H54 (cell line): ENCODE data around the gene OR4D11.
"Not testable (repeated sequence)": the region's sequence is repeated elsewhere in the genome, so short reads cannot be mapped to it uniquely, and the experiment has no call there.

ENCODE experiments used
- DNase-seq: peaks from one replicate; pipeline ENCODE4 v3.0.0; 2011; ENCODE audit warnings: low spot score, mixed read lengths; ENCODE audit not compliant: insufficient read length
- FAIRE-seq: peaks from 3 replicates; lab custom pipeline; 2011; peaks lifted over from hg19 to GRCh38; lab: Jason Lieb, UNC
- POLR2A ChIP-seq: IDR thresholded peaks from 2 replicates; pipeline ENCODE4 v1.6.1; 2011; ENCODE audit warnings: low read depth, mild to moderate bottlenecking, low read length

OR4D11 gene

DNA sequence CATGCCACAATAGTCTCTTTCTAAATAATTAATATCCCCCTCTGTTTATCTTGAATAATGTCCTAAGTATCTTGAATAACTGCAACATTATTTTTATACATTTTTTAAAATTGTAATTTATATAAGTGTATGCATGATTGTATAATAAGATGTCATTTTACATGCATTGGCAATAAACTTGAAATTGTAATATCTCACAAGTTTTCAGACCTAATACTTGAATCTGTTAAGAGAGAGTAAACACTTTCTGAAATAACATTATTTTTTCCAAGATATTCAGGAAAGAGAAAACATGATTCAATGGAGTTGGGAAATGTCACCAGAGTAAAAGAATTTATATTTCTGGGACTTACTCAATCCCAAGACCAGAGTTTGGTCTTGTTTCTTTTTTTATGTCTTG is at the start of gene OR4D11:
OR4D11 (plus strand) TSS at position 301 of the 400 bp plus-strand sequence; CDS start at position 301, 0 bp downstream.
- no peak for TF ChIP-seq POLR2A
- FAIRE-seq (no peak), DNase-seq (no peak)

DNA sequence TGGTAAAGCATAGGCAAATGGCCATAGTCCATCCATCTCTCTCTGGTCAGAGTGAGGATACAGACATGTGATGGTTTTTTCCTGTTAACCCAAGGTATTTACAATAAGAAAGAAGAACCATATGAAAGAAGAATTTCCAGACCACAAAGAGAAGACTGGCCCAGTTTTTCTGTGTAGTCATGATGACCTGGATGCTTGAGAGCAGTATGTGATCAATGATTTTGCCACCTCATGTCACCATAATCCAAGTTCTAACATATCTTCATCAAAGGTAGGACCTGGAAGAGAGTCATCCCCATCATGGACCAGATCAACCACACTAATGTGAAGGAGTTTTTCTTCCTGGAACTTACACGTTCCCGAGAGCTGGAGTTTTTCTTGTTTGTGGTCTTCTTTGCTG is 46.7 kb upstream of the OR4D11 start, which contains the start of gene OR4D6:
OR4D6 (plus strand) TSS at position 301 of the 400 bp plus-strand sequence; CDS start at position 301, 0 bp downstream.
- TF ChIP-seq POLR2A, result no peak
- FAIRE-seq (no peak), DNase-seq (no peak)

DNA sequence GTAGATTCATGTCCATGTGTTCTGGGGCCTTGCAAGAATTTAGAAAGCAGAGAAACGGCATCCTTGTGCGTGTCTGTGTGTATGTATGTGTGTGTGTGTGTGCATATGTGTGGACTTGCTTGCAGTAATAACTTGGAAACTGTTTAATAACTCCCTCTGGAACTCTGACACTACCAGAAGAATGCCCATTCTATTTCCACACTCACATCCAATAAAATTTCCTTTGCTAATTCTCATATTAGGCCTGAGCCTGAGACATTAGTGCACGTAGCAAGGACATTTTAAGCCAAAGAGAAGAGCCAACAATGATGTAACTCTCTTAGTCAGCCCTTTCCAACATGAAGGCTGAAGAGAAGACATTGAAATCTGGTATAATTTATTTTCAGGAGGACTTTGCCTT is 43.5 kb upstream of the OR4D11 start:
- TF ChIP-seq POLR2A, result no peak
- FAIRE-seq (no peak), DNase-seq (no peak)

DNA sequence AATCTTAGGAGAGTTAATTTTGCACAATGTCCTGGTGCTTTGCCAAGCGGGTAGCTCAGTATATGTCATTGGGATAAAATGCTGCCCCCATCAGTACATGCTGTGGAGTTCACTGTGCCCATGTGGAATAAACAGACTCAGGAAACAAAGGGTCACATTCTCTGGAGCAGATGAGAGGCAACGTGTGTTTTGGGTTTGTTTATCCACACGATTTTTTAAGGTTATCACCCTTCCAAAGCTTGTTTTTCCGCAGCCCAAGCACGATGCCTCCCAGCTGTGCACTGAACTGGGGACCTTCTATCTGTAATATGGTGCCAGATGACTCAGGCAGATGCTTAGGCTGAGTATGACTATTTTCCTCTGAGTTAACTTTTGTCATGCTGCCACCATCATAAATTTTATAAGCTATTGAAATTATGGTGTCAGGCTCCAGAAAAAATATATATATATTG is 40.2 kb upstream of the OR4D11 start:
- TF ChIP-seq POLR2A, result no peak
- DNase-seq (no peak), FAIRE-seq (no peak)

DNA sequence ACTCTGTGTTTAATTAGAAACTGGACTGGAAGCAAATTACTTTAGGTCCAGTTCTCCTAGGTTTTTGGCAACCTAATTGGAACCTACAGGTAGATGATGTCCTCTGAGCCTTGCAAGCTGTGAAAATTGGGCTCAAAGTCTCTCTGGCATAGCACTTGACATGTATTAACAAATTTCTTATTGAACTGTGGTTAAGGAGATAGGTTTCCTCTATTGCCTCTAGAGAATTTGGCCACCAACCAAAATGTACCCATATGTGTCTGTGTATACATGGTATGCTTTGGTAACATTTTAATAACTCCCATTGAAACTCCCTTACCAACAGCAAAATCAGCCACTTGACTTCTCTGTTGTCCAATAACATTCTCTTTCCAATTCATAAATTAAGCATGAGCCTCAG is 30.4 kb upstream of the OR4D11 start, which contains the start of gene OR4D10:
OR4D10 (plus strand) TSS at position 301 of the 400 bp plus-strand sequence. CDS start 4,115 bp downstream, outside the sequence.
- DNase-seq (no peak), FAIRE-seq (no peak)
- no peak for TF ChIP-seq POLR2A

GRCh38 chr11:59475176-59475575 is 28.2 kb upstream of the OR4D11 start:
- DNase-seq (no peak), FAIRE-seq (no peak)
- TF ChIP-seq POLR2A, result no peak

- TF ChIP-seq POLR2A, result no peak
Measured at GRCh38 chr11:59479906-59480305, 23.5 kb upstream of the OR4D11 start.

DNA sequence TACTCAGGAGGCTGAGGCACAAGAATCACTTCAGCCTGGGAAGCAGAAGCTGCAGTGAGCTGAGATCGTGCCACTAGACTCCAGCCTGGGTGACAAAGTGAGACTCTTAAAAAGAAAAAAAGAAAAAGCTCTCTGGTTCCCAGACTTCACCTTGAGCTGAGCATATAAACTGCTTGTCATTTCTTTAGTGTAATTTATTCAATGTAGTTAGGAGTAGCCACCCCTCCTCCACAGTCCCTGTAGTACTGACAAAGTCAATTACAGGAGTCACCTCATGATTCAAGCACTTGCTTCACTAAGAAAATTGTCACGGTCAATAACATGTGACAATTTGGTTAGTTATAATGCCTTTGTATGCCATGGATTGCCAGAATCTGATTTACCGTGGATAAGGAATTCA is 23.0 kb upstream of the OR4D11 start:
- DNase-seq, result no peak
- FAIRE-seq, result no peak
- TF ChIP-seq POLR2A, result no peak

More at GRCh38 chr11:59479906-59480305, 23.5 kb upstream of the OR4D11 start:
- no peak for FAIRE-seq
- no peak for DNase-seq

DNA sequence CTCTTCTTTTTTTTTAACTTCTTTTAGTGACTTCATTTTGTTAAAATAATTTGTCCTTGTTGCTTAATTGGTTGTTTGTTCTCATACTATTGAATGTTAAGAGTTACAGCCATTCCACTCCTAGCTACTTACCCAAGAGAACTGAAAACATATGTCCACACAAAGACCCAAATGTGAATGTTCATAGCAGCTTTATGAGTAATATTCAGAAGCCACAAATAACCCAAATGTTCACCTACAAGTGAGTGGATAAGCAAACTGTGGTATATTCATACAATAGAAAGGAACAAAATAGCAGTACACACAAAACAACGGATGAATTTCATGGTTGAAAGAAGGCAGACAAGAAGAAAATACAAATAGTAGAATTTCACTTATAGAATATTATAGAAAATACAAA is 1.4 kb upstream of the OR4D11 start:
- FAIRE-seq (no peak), DNase-seq (no peak)
- TF ChIP-seq POLR2A, result no peak

DNA sequence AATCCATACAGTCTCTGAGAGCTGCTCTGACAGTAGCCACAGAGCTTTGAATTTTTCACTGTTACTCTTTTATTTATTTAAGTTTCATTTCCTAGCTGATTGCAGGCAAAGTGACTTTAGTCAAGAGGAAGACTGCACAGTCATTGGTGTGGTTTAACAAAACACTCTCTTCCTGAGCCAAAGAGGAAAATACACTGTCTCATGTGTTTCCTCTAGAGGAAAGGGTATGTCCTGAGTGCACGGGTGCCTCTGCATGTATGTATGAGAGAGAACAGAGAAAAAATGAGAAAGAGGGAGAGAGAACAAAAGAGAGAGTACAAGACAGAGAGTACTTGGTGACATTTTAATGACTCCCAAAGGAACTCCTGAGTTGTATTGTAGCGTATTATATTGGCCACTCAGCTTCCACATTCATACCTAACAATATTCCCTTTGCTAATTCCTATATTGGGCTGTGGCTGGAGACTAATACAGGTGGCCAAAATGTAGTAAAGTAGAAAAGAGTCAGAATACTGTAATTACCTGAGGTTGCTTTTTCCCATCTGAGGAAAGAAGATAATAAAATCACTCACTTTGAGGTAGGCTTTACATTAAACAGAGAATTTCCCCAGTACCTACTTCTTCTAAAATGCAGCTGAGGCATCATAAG is 7.7 kb downstream of the OR4D11 start, which contains the start of gene OR4D9:
OR4D9 (plus strand) TSS at position 599 of the 649 bp plus-strand sequence. CDS start 3,374 bp downstream, outside the sequence.
- FAIRE-seq (no peak), DNase-seq (no peak)
- TF ChIP-seq POLR2A, result no peak

DNA sequence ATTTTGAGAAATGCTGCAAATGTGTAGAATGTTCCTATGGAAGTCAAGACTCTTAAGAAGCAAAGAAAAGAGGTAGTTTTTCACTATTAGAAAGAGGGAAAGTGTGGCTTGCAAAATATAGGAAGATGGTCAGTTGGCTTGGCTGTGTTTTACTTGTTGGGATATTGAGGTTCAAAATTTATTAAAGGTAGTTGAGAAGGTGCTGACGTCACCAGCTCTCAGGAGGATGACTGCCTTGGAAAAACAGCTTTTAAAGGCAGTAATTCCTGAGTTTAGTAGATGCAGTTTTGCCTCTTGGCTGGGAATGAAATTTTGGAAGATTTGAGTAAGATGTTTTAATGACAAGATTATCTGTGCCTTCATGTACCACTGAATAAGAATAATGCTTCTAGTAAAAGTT is 8.3 kb downstream of the OR4D11 start:
- no peak for DNase-seq
- no peak for TF ChIP-seq POLR2A
- FAIRE-seq, result no peak

DNA sequence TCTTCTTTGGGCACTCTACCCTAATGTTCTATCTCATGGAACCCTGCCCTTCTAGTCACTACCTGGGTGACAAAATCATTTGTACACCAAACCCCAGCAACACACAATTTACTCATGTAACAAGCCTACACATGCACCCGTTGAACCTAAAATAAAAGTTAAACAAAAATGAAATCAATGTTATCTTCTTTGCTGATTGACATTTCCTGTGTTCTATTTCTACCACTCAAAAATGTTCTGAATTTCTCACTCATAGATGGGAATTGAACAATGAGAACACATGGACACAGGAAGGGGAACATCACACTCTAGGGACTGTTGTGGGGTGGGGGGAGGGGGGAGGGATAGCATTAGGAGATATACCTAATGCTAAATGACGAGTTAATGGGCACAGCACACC is 16.8 kb downstream of the OR4D11 start:
- DNase-seq, FAIRE-seq: not testable (repeated sequence)

- FAIRE-seq (no peak), DNase-seq (no peak)
- TF ChIP-seq POLR2A, result no peak
Measured at GRCh38 chr11:59520741-59521140, 17.4 kb downstream of the OR4D11 start.

- TF ChIP-seq POLR2A, result no peak
- FAIRE-seq (no peak), DNase-seq (no peak)
Measured at GRCh38 chr11:59523541-59523940, 20.2 kb downstream of the OR4D11 start.

DNA sequence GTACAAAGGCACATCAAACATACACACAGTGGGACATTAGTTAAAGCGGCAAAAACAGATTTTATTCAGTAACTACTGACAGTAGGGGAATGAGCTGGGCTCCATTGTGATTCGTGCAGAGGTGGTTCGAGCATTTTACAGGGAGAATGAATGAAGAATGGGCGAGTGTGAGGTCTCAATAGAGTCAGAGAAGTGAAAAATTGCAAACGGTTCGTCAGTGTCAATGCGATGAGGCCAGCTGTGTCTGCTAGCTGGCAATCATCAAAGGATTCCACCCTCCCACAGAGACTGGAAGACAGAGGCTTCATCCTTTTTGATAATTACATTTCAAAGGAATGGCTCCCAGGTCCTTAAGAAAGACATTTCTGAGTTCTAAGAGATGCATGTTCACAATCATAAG is 25.3 kb downstream of the OR4D11 start:
- DNase-seq, result no peak
- no peak for TF ChIP-seq POLR2A
- FAIRE-seq, result no peak

DNA sequence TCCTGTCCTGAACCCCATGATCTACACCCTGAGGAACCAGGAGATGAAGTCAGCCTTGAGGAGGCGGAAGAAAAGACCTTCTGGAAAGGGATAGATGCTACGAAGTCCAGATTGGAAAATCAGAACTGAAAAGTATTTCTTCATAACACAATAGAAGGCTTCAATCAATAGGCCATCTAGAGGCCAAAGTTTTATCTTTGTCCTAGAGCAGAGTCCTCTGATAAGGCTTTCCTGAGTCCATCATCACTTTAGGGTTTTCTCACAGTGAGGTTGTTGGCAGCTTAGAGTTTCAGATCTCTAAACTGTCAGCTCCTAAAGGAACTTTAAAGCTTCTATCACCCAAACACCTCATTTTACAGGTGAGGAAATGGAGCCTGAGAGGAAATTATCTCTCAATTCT is 29.2 kb downstream of the OR4D11 start:
- no peak for TF ChIP-seq POLR2A
- no peak for DNase-seq
- no peak for FAIRE-seq
